ENCODE results near the gene XIAP.

The XIAP gene

GRCh38 chrX:123943074-123943473 lies 83.2 kb downstream of the XIAP start:
- DNase-seq = no peak
- Mint-ChIP-seq H3K27ac (no peak overlapping the region), H3K36me3 (ENCODE audit: insufficient read depth) (no peaks in the 10 kb centered on the region), H3K27me3 (no peaks in the 10 kb centered on the region), H3K4me3 (no peak overlapping the region), H3K4me1 (ENCODE audit: low read depth in 2 of 2) (no peaks in the 10 kb centered on the region), H3K9me3 (no peaks in the 10 kb centered on the region)
- no peak for ATAC-seq (replicated peaks)

GRCh38 chrX:123943488-123943887 lies 83.6 kb downstream of the XIAP start:
- no peaks in the 10 kb centered on the region for H3K27me3 Mint-ChIP-seq
- DNase-seq = no peak
- H3K4me3 Mint-ChIP-seq = no peak overlapping the region
- no peaks in the 10 kb centered on the region for H3K36me3 Mint-ChIP-seq (ENCODE audit: insufficient read depth)
- no peak for ATAC-seq (replicated peaks)
- no peaks in the 10 kb centered on the region for H3K9me3 Mint-ChIP-seq
- H3K27ac Mint-ChIP-seq = no peak overlapping the region
- no peaks in the 10 kb centered on the region for H3K4me1 Mint-ChIP-seq (ENCODE audit: low read depth in 2 of 2)

DNA sequence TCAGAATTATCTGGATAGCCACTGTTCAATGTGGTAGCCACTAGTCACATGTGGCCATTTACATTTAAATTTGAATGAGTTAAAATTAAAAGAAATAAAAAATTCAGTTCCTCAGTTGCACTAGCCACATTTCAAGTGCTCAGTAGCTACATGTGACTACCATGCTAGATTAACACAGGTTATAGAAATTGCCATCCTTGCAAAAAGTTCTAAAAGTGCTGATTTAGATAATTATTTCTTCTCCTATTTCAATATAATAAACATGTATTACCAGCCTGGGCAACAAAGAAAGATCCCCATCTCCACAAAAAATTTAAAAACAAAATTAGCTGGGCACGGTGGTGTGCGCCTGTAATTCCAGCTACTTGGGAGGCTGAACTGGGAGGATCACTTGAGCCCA lies 90.0 kb downstream of the XIAP start:
- no peak overlapping the region for H3K4me3 Mint-ChIP-seq
- H3K27me3 Mint-ChIP-seq = no peaks in the 10 kb centered on the region
- no peaks in the 10 kb centered on the region for H3K9me3 Mint-ChIP-seq
- H3K36me3 Mint-ChIP-seq (ENCODE audit: insufficient read depth) = peaks cover 3% of the 10 kb centered on the region
- no peaks in the 10 kb centered on the region for H3K4me1 Mint-ChIP-seq (ENCODE audit: low read depth in 2 of 2)
- no peak overlapping the region for H3K27ac Mint-ChIP-seq
- no peak for DNase-seq
- no peak for ATAC-seq (replicated peaks)

DNA sequence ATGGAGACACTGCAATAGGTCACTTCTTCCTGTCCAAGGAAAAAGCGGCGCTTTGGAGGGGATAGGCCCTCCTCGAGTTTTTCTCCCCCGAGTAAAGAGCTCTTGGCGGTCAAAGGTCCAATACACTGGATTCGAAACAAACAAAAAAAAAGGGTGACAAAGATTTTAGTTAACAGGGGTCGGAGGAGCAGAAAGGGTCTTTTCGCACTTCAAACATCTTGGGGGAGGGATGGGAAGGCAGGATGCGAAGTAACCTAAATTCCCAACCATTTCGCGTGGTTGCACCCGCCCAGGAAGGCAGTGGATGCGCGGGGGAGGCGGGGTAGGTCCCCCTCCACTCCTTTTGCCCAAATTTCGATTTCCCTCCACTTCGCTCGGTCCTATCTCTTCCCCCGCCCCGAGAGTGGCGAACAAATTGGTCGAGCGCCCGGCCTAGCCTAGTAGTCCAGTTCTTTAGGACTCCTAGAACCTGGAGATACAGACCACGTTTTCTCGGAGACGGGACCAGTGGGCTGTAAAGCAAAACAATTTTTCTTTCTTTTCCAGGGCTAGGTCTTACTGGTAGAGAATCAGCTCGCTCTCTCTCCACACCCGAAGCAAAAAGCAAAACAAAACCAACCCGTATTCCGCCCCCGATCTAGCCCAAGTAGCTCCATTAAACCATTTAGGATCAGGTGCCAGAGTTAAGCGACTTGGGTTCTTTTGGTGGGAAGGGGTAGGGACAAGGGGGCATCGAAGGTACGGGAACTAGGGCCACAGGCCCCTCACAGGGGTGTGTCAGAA lies 99.6 kb downstream of the XIAP start:
- peaks cover 10 to 19% of the 10 kb centered on the region in 2 donors for H3K4me1 Mint-ChIP-seq (ENCODE audit: low read depth in 2 of 2)
- DNase-seq = peak in 1 of 3 experiments; percentile 11
- H3K9me3 Mint-ChIP-seq = no peaks in the 10 kb centered on the region
- no peaks in the 10 kb centered on the region for H3K27me3 Mint-ChIP-seq
- peak; percentile 3 for ATAC-seq (replicated peaks)
- H3K4me3 Mint-ChIP-seq = peak overlapping the region; percentile 90 to 97
- H3K36me3 Mint-ChIP-seq (ENCODE audit: insufficient read depth) = peaks cover 39% of the 10 kb centered on the region
- peak overlapping the region; percentile 97 to 99 for H3K27ac Mint-ChIP-seq

DNA sequence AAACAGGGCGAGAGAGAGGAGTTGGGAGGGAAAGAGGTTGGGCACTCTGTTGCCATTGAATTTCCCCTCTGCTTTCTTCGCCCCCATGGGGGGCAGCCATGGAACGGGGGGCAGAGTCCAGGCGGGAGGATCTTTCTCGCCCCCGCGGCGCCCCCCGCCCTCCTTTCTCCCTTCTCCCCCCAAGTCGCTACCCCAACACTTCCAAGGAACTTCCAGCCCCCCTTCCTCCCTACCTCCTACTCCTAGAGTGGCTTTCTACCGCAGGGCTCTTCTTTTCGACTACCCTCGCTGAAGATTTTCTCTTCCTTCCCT lies 101.1 kb downstream of the XIAP start:
- Mint-ChIP-seq H3K27me3 (no peaks in the 10 kb centered on the region), H3K36me3 (ENCODE audit: insufficient read depth) (peaks cover 41% of the 10 kb centered on the region), H3K27ac (peak overlapping the region; percentile 97 to 99), H3K4me1 (ENCODE audit: low read depth in 2 of 2) (peaks cover 10 to 30% of the 10 kb centered on the region in 2 donors), H3K9me3 (no peaks in the 10 kb centered on the region), H3K4me3 (peak overlapping the region; percentile 90 to 97)
- DNase-seq (no peak), ATAC-seq (replicated peaks) (no peak)

- Mint-ChIP-seq H3K4me1 (ENCODE audit: low read depth in 2 of 2) (peaks cover 11 to 33% of the 10 kb centered on the region in 2 donors), H3K9me3 (no peaks in the 10 kb centered on the region), H3K36me3 (ENCODE audit: insufficient read depth) (peaks cover 43% of the 10 kb centered on the region), H3K4me3 (peak within 1 kb of the TSS; percentile 90 to 97), H3K27ac (peak within 1 kb of the TSS; percentile 97 to 99), H3K27me3 (no peaks in the 10 kb centered on the region)
- DNase-seq (peak; percentile 13 to 35 (median 17)), ATAC-seq (replicated peaks) (no peak)
Observed at GRCh38 chrX:123961268-123962005, 101.6 kb downstream of the XIAP start, which contains the start of gene STAG2. Gene STAG2, plus strand, starts transcription at chrX:123961706. Its CDS starts 60,922 bp downstream, at chrX:124022628.

DNA sequence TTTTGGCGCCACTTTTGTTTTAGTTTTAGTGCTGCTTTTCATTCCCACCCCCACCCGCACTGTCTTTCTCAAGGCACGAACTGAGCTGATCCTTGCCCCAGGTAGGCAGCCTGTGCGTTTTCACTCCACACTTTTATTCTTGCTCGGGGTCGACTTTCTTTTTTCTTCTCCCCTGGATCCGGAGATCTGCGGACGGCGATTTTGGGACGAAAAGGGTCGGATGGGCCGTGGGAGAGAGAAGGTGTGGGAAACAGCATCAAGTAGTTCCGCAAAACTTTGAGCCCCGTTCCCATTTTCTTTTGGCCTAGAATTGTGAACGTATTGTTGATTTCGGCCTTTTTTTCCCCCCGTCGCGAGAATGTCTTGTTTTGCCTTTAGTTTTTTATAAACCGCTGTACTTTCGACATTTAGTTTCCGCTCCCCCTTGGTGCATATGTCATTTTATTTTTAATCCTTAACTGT lies 102.2 kb downstream of the XIAP start:
- Mint-ChIP-seq H3K4me3 (peak overlapping the region; percentile 90 to 97), H3K27ac (peak overlapping the region; percentile 97 to 99), H3K36me3 (ENCODE audit: insufficient read depth) (peaks cover 43% of the 10 kb centered on the region), H3K4me1 (ENCODE audit: low read depth in 2 of 2) (peaks cover 14 to 38% of the 10 kb centered on the region in 2 donors), H3K27me3 (no peaks in the 10 kb centered on the region), H3K9me3 (no peaks in the 10 kb centered on the region)
- DNase-seq = peak in 1 of 3 experiments; percentile 0
- no peak for ATAC-seq (replicated peaks)

- peak; percentile 69 for ATAC-seq (replicated peaks)
- DNase-seq = peak; percentile 72 to 77 (median 73)
- Mint-ChIP-seq H3K4me3 (peak overlapping the region; percentile 90 to 97), H3K36me3 (ENCODE audit: insufficient read depth) (peaks cover 43% of the 10 kb centered on the region), H3K27me3 (no peaks in the 10 kb centered on the region), H3K9me3 (no peaks in the 10 kb centered on the region), H3K4me1 (ENCODE audit: low read depth in 2 of 2) (peaks cover 15 to 38% of the 10 kb centered on the region in 2 donors), H3K27ac (peak overlapping the region; percentile 97 to 99)
Observed at GRCh38 chrX:123962794-123963373, 103.0 kb downstream of the XIAP start.

Measured in effector memory CD8-positive, alpha-beta T cell (primary cell).